Lower lobe of right lung (tissue), 2 donors: Measurements from ENCODE around the gene OR11H7. TPM values are rescaled to one million over a fixed set of nuclear protein-coding genes. Genes with fewer than 3 reads are reported as not detected.
A peak's percentile ranks its signal among the peaks of the same experiment; 100 is the strongest.
"Not testable (repeated sequence)": the region's sequence is repeated elsewhere in the genome, so short reads cannot be mapped to it uniquely, and the experiment has no call there.

Experiments used
- ATAC-seq, 2 donors: fragments of 200-7000 bp; cut with Tn5 transposase; one replicate each; pipeline ENCODE4 v1.9.1; 2020 to 2022; ENCODE audit warnings: mild to moderate bottlenecking in 2 of 2, moderate library complexity in 2 of 2
- DNase-seq: peaks from one replicate; pipeline ENCODE4 v3.0.0-alpha.2; 2020
- H3K27ac ChIP-seq: fragments of 200-600 bp; one replicate; pipeline ENCODE4 v1.8.0; 2022
- H3K27me3 ChIP-seq: fragments of 200-600 bp; one replicate; pipeline ENCODE4 v1.8.0; 2022; ENCODE audit warnings: low read depth
- H3K36me3 ChIP-seq: fragments of 200-600 bp; one replicate; pipeline ENCODE4 v1.8.0; 2022; ENCODE audit warnings: mild to moderate bottlenecking
- H3K4me1 ChIP-seq: fragments of 200-600 bp; one replicate; pipeline ENCODE4 v1.8.0; 2022
- H3K4me3 ChIP-seq: fragments of 200-600 bp; one replicate; pipeline ENCODE4 v1.8.0; 2022; ENCODE audit warnings: mild to moderate bottlenecking
- H3K9me3 ChIP-seq: fragments of 200-600 bp; one replicate; pipeline ENCODE4 v1.8.0; 2022
- intact Hi-C: fragments of 100-400 bp; cut with DNase I; formaldehyde crosslinking; loops from one replicate; pipeline ENCODE4 v1.11.0; 2022
- total RNA-seq: library from RNA; stranded (reverse); fragmentation: NEBNext Ultra II Directional; extraction: Animal tissue kit (Norgen Biotek cat#: 25700); gene quantifications from one replicate; pipeline ENCODE4 v1.2.1, GENCODE V29; 2021
- TF ChIP-seq, protein P1 (sequence below): fragments of 200-600 bp; IDR thresholded peaks from one replicate; pipeline ENCODE4 v1.8.0; 2022; ENCODE audit warnings: antibody characterized with exemption, mild to moderate bottlenecking
- donor health status: DM: no; HTN: yes; CAD: no; lungs with severe emphysema.

OR11H7 gene
- total RNA-seq, 1 donor from 2014 or later: not detected

DNA sequence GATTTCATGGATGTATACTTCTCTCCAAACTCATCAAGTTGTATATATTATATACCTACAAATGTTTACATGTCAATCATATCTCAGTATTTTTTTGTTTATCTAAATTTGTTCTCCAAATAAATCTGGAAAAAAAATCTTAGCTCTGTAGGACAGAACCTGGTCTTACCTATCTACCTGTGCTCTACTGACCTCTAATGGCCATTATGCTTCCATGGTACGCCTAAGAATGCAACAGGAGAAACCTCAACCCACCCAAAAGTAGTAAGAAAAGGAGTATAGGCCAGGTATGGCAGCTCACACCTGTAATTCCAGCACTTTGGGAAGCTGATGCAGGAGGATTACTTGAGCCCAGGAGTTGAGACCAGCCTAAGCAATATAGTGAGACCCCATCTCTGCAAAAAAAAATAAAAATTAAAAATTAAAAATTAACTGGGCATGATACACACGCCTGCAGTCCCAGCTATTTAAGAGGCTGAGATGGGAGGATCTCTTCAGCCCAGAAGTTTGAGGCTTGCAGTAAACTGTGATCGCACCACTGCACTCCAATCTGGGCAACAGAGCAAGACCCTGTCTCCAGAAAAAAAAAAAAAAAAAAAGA is 19.0 kb downstream of the OR11H7 start:
- no peaks in the 10 kb centered on the region for H3K36me3 ChIP-seq
- H3K27ac ChIP-seq: no peak overlapping the region
- H3K4me1 ChIP-seq: no peaks in the 10 kb centered on the region
- H3K4me3 ChIP-seq: no peak overlapping the region
- TF ChIP-seq, protein P1, sequence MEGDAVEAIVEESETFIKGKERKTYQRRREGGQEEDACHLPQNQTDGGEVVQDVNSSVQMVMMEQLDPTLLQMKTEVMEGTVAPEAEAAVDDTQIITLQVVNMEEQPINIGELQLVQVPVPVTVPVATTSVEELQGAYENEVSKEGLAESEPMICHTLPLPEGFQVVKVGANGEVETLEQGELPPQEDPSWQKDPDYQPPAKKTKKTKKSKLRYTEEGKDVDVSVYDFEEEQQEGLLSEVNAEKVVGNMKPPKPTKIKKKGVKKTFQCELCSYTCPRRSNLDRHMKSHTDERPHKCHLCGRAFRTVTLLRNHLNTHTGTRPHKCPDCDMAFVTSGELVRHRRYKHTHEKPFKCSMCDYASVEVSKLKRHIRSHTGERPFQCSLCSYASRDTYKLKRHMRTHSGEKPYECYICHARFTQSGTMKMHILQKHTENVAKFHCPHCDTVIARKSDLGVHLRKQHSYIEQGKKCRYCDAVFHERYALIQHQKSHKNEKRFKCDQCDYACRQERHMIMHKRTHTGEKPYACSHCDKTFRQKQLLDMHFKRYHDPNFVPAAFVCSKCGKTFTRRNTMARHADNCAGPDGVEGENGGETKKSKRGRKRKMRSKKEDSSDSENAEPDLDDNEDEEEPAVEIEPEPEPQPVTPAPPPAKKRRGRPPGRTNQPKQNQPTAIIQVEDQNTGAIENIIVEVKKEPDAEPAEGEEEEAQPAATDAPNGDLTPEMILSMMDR: no peak
- H3K27me3 ChIP-seq: no peaks in the 10 kb centered on the region
- H3K9me3 ChIP-seq: no peaks in the 10 kb centered on the region
- DNase-seq (no peak), ATAC-seq (no peak)
- intact Hi-C loops: no loop called here

DNA sequence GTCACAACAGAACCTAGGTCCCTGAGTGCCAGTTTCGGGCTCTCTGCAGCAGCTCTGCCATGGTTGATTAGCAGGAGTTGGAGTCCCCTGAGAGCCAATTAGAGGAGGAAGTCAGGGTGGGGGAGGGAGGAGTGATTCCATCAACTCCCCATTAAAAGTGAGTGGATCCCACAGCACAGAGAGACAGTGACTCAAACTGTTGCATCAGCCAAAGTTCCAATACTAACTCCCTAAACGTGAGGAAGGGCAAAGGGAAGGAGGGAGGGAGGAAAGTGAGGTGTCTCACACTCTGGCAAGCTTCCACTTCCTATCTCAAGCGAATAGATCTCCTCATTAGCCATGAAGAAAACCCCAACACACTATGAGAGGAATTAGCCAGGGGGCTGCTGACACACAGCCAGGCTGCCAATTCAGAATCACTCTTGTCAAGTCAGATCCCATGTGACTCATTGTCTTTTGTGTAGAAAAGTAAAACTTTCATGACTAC is 33.9 kb downstream of the OR11H7 start:
- TF ChIP-seq, protein P1: no peak

DNA sequence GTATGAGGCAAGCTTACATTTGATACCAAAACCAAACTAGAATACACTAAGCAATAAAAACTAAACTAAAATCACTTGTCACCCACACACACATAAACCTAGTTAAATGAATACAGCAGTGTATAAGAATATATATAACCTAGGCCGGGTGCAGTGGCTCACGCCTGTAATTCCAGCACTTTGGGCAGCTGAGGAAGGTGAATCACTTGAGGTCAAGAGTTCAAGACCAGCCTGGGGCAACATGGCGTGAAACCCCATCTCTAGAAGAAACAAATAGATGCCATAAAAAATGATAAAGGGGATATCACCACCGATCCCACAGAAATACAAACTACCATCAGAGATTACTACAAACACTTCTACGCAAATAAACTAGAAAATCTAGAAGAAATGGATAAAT is 35.6 kb downstream of the OR11H7 start:
- H3K4me1 ChIP-seq, H3K9me3 ChIP-seq, ATAC-seq, H3K36me3 ChIP-seq, H3K27ac ChIP-seq, H3K27me3 ChIP-seq, H3K4me3 ChIP-seq, intact Hi-C loops, DNase-seq: not testable (repeated sequence)

More for the DNA sequence above, 33.9 kb downstream of the OR11H7 start:
- no peak for DNase-seq
- no peaks in the 10 kb centered on the region for H3K27me3 ChIP-seq
- intact Hi-C loops: no loop called here
- H3K9me3 ChIP-seq: no peaks in the 10 kb centered on the region
- no peak overlapping the region for H3K27ac ChIP-seq
- no peak for ATAC-seq
- no peak overlapping the region for H3K4me3 ChIP-seq
- no peaks in the 10 kb centered on the region for H3K36me3 ChIP-seq
- H3K4me1 ChIP-seq: no peaks in the 10 kb centered on the region

DNA sequence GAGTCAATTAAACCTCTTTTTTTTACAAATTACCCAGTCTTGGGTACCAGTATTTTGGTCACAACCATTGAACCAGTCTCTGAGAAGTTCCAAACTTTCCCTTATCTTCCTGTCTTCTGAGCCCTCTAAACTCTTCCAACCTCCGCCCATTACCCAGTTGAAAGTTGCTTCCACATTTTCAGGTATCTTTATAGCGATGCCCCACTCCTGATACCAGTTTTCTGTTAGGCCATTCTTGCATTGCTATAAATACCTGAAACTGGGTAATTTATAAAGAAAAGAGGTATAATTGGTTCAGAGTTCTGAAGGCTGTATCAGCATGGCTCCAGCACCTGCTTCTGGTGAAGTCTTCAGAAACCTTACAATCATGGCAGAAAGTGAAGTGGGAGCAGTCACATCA is 45.3 kb downstream of the OR11H7 start:
- no peaks in the 10 kb centered on the region for H3K36me3 ChIP-seq
- TF ChIP-seq, protein P1: no peak
- ATAC-seq (no peak), DNase-seq (no peak)
- no peak overlapping the region for H3K4me3 ChIP-seq
- no peak overlapping the region for H3K27ac ChIP-seq
- H3K4me1 ChIP-seq: no peaks in the 10 kb centered on the region
- intact Hi-C loops: no loop called here
- H3K9me3 ChIP-seq: no peaks in the 10 kb centered on the region
- no peaks in the 10 kb centered on the region for H3K27me3 ChIP-seq

DNA sequence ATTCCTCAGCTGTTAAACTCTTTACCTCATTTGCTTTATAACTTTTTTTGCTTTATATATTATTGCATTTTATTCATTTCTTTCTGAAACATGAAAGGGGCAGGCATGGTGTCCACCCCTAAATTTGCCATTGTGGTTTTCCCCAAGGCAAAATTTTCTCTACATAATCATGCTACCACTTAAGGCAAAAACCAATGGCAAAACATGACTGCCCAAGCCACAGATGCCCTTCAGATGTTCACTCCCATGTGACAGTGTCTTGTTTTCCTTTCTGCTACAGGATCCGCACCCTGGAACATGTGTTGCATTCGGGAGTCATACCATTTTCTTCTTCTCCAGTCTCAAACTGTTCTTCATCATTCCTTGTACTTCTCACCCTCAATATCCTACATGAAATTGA is 48.6 kb downstream of the OR11H7 start:
- DNase-seq: no peak
- ATAC-seq: no peak
- Histone ChIP-seq H3K4me1 (no peaks in the 10 kb centered on the region), H3K27ac (no peak overlapping the region), H3K27me3 (no peaks in the 10 kb centered on the region), H3K9me3 (no peaks in the 10 kb centered on the region), H3K36me3 (no peaks in the 10 kb centered on the region), H3K4me3 (no peak overlapping the region)
- TF ChIP-seq, protein P1: no peak
- intact Hi-C loops: no loop called here

DNA sequence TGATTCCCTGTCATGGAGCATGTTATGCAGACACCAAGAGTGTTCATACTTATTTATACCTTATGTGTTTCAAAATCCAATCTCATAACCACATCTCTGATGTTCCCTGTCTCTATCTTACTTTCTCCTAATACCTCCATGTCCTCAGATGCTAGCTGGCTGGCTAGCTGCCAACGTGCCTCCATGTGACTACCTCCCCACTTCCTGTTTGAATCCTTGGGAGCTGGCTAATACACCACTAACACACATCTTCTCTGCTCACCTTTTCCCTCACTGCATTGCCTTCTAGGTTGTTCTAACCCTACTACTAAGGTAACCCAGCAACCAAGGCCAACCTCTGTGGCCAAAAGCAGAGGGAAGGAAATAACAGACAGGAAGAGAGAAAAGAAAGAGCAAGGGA is 49.6 kb downstream of the OR11H7 start:
- DNase-seq: peak; percentile 50
- H3K36me3 ChIP-seq: no peaks in the 10 kb centered on the region
- intact Hi-C loops: no loop called here

DNA sequence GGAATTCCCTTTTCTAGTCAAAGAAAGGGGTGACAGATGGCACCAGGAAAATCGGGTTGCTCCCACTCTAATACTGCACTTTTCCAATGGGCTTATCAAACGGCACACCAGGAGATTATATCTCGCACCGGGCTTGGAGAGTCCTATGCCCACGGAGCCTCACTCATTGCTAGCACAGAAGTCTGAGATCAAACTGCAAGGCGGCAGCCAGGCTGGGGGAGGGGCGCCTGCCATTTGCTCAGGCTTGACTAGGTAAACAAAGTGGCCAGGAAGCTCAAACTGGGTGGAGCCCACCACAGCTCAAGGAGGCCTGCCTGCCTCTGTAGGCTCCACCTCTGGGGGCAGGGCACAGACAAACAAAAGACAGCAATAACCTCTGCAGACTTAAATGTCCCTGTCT is 51.5 kb downstream of the OR11H7 start:
- DNase-seq, H3K4me3 ChIP-seq, H3K4me1 ChIP-seq, H3K27ac ChIP-seq, ATAC-seq, H3K27me3 ChIP-seq, intact Hi-C loops, H3K36me3 ChIP-seq, H3K9me3 ChIP-seq: not testable (repeated sequence)

More for the DNA sequence above, 49.6 kb downstream of the OR11H7 start:
- ATAC-seq: no peak
- Histone ChIP-seq H3K27me3 (no peaks in the 10 kb centered on the region), H3K9me3 (no peaks in the 10 kb centered on the region), H3K27ac (no peak overlapping the region), H3K4me3 (no peak overlapping the region), H3K4me1 (no peaks in the 10 kb centered on the region)
- TF ChIP-seq, protein P1: no peak
